Small intestine (tissue), 7 donors: Measurements from ENCODE around the gene KIAA1586. TPM values are rescaled to one million over a fixed set of nuclear protein-coding genes. Genes with fewer than 3 reads are reported as not detected.

ENCODE experiments used
- DNase-seq, 2 donors: peaks; one replicate each; pipeline versions ENCODE4 v3.0.0 to v3.0.0-alpha.2; 2013
- FAIRE-seq: peaks from 2 replicates; lab custom pipeline; 2012; peaks lifted over from hg19 to GRCh38; lab: Jason Lieb, UNC
- H3K27ac ChIP-seq, 3 donors: one replicate each; pipeline ENCODE4 v1.5.1; 2013; ENCODE audit warnings: low read length in 2 of 3, mild to moderate bottlenecking in 2 of 3, control low read depth in 1 of 3, inconsistent platforms in 1 of 3, low read depth in 1 of 3, moderate library complexity in 1 of 3
- H3K27me3 ChIP-seq, 3 donors: one replicate each; pipeline ENCODE4 v1.6.1; 2013; ENCODE audit warnings: low read length in 3 of 3, inconsistent platforms in 1 of 3; ENCODE audit not compliant: control insufficient read depth in 3 of 3, insufficient read depth in 3 of 3
- H3K36me3 ChIP-seq, 3 donors: one replicate each; pipeline ENCODE4 v1.6.1; 2013; ENCODE audit warnings: low read length in 3 of 3, inconsistent platforms in 1 of 3, low read depth in 1 of 3, mild to moderate bottlenecking in 1 of 3, moderate library complexity in 1 of 3; ENCODE audit not compliant: control insufficient read depth in 3 of 3, insufficient read depth in 2 of 3
- H3K4me1 ChIP-seq, 3 donors: one replicate each; pipeline ENCODE4 v1.6.1; 2013; ENCODE audit warnings: low read length in 2 of 3, inconsistent platforms in 1 of 3, low read depth in 1 of 3, mild to moderate bottlenecking in 1 of 3, moderate library complexity in 1 of 3; ENCODE audit not compliant: control insufficient read depth in 3 of 3, insufficient read depth in 2 of 3
- H3K4me3 ChIP-seq, 3 donors: one replicate each; pipeline ENCODE4 v1.5.1; 2013; ENCODE audit warnings: low read length in 3 of 3, control low read depth in 1 of 3, inconsistent platforms in 1 of 3, low read depth in 1 of 3, mild to moderate bottlenecking in 1 of 3, moderate library complexity in 1 of 3
- H3K9me3 ChIP-seq, 2 donors: one replicate each; pipeline ENCODE4 v1.6.1; 2013; ENCODE audit warnings: low read depth in 1 of 2, low read length in 1 of 2; ENCODE audit not compliant: control insufficient read depth in 2 of 2, insufficient read depth in 1 of 2
- WGBS, 3 donors: extraction: QIAGEN DNeasy Blood & Tissue Kit; methylation state at CpG; one replicate each; pipeline ENCODE4 v1.1.7; 2013; 5-methylcytosine and 5-hydroxymethylcytosine counted together
- polyA plus RNA-seq, 4 donors: library from polyadenylated mRNA; stranded (reverse) in 3 of 4; unstranded in 1 of 4; fragments of 200-250 nt in 3 of 4; fragments of 120-200 nt in 1 of 4; gene quantifications; one replicate each; pipeline versions ENCODE4 v1.2.1 to v1.2.3, GENCODE V29; 2013
- donor health status: healthy with polysubstance abuse.
- donor health status: control.
- donor health status: control.
- donor health status: Bipolar disorder and iron deficiency.
- donor health status: healthy.

Gene KIAA1586
- polyA plus RNA-seq, 4 donors: 1.6 to 12.2 (median 2.4) TPM

- no peak overlapping the region for H3K27ac ChIP-seq
- no peaks in the 10 kb centered on the region for H3K27me3 ChIP-seq
- 62 to 68% (median 65%) methylated on average over 4 of the region's 4 CpGs for WGBS, 3 donors
- H3K4me3 ChIP-seq: no peak overlapping the region
- H3K9me3 ChIP-seq: no peaks in the 10 kb centered on the region
- no peaks in the 10 kb centered on the region for H3K4me1 ChIP-seq
- FAIRE-seq (no peak), DNase-seq (no peak)
- no peaks in the 10 kb centered on the region for H3K36me3 ChIP-seq
Observed at GRCh38 chr6:57013521-57013926, 33.0 kb upstream of the KIAA1586 start.

- Histone ChIP-seq H3K4me1 (no peaks in the 10 kb centered on the region), H3K4me3 (no peak overlapping the region), H3K27me3 (no peaks in the 10 kb centered on the region), H3K9me3 (no peaks in the 10 kb centered on the region), H3K27ac (no peak overlapping the region), H3K36me3 (no peaks in the 10 kb centered on the region)
- 15 to 55% (median 36%) methylated on average over 3 of the region's 3 CpGs for WGBS, 3 donors
- DNase-seq (peak; percentile 12 to 63), FAIRE-seq (no peak)
Observed at GRCh38 chr6:57017069-57017468, 29.4 kb upstream of the KIAA1586 start.

- no peak for FAIRE-seq
- no peak overlapping the region for H3K27ac ChIP-seq
- no peak for DNase-seq
- H3K4me1 ChIP-seq: no peaks in the 10 kb centered on the region
- H3K4me3 ChIP-seq: no peak overlapping the region
- H3K36me3 ChIP-seq: no peaks in the 10 kb centered on the region
- 50 to 87% (median 72%) methylated on average over 1 of the region's 1 CpG for WGBS, 3 donors
- no peaks in the 10 kb centered on the region for H3K27me3 ChIP-seq
- H3K9me3 ChIP-seq: no peaks in the 10 kb centered on the region
Observed at GRCh38 chr6:57017841-57018240, 28.7 kb upstream of the KIAA1586 start.

- no peak for FAIRE-seq
- H3K9me3 ChIP-seq: no peaks in the 10 kb centered on the region
- 76 to 81% (median 78%) methylated on average over 4 of the region's 4 CpGs for WGBS, 3 donors
Observed at GRCh38 chr6:57019434-57019833, 27.1 kb upstream of the KIAA1586 start.

GRCh38 chr6:57021086-57021720 is 25.3 kb upstream of the KIAA1586 start:
- Histone ChIP-seq H3K27me3 (no peaks in the 10 kb centered on the region), H3K36me3 (no peaks in the 10 kb centered on the region), H3K4me1 (no peaks in the 10 kb centered on the region), H3K4me3 (no peak overlapping the region), H3K9me3 (peaks cover 0 to 4% of the 10 kb centered on the region in 2 donors), H3K27ac (no peak overlapping the region)
- FAIRE-seq: peak; percentile 51
- DNase-seq: peak; percentile 26 to 28
- WGBS, 3 donors: 8 to 16% (median 13%) methylated on average over 1 of the region's 1 CpG

More at GRCh38 chr6:57019434-57019833, 27.1 kb upstream of the KIAA1586 start:
- no peak overlapping the region for H3K27ac ChIP-seq
- H3K27me3 ChIP-seq: no peaks in the 10 kb centered on the region
- DNase-seq: no peak
- H3K4me3 ChIP-seq: no peak overlapping the region
- H3K36me3 ChIP-seq: no peaks in the 10 kb centered on the region
- no peaks in the 10 kb centered on the region for H3K4me1 ChIP-seq

GRCh38 chr6:57024321-57024720 is 22.2 kb upstream of the KIAA1586 start:
- FAIRE-seq (no peak), DNase-seq (no peak)
- Histone ChIP-seq H3K4me3 (no peak overlapping the region), H3K27ac (no peak overlapping the region), H3K9me3 (peaks cover 0 to 4% of the 10 kb centered on the region in 2 donors), H3K27me3 (peaks cover 0 to 3% (median 0%) of the 10 kb centered on the region in 3 donors), H3K36me3 (no peaks in the 10 kb centered on the region), H3K4me1 (no peaks in the 10 kb centered on the region)
- WGBS, 3 donors: 63 to 78% (median 74%) methylated on average over 2 of the region's 2 CpGs

GRCh38 chr6:57024775-57025174 is 21.7 kb upstream of the KIAA1586 start:
- Histone ChIP-seq H3K27me3 (peaks cover 0 to 3% (median 0%) of the 10 kb centered on the region in 3 donors), H3K9me3 (peaks cover 0 to 4% of the 10 kb centered on the region in 2 donors), H3K36me3 (no peaks in the 10 kb centered on the region), H3K4me3 (no peak overlapping the region), H3K27ac (no peak overlapping the region), H3K4me1 (no peaks in the 10 kb centered on the region)
- DNase-seq: no peak
- FAIRE-seq: no peak
- 74 to 91% (median 75%) methylated on average over 1 of the region's 1 CpG for WGBS, 3 donors

GRCh38 chr6:57026001-57026400 is 20.5 kb upstream of the KIAA1586 start:
- DNase-seq (no peak), FAIRE-seq (no peak)
- no peak overlapping the region for H3K4me3 ChIP-seq
- H3K4me1 ChIP-seq: no peaks in the 10 kb centered on the region
- no peak overlapping the region for H3K27ac ChIP-seq
- no peaks in the 10 kb centered on the region for H3K36me3 ChIP-seq
- peaks cover 0 to 3% (median 0%) of the 10 kb centered on the region in 3 donors for H3K27me3 ChIP-seq
- 81 to 86% (median 81%) methylated on average over 1 of the region's 1 CpG for WGBS, 3 donors
- peaks cover 0 to 4% of the 10 kb centered on the region in 2 donors for H3K9me3 ChIP-seq

GRCh38 chr6:57027301-57027700 is 19.2 kb upstream of the KIAA1586 start:
- no peak overlapping the region for H3K27ac ChIP-seq
- no peaks in the 10 kb centered on the region for H3K36me3 ChIP-seq
- H3K27me3 ChIP-seq: peaks cover 0 to 3% (median 0%) of the 10 kb centered on the region in 3 donors
- peaks cover 0 to 4% of the 10 kb centered on the region in 2 donors for H3K9me3 ChIP-seq
- H3K4me3 ChIP-seq: no peak overlapping the region
- DNase-seq (no peak), FAIRE-seq (no peak)
- no peaks in the 10 kb centered on the region for H3K4me1 ChIP-seq
- WGBS, 3 donors: 83 to 84% (median 84%) methylated on average over 3 of the region's 3 CpGs
